Fibroblast of lung (primary cell): ENCODE measurements around the gene SACS.

Experiments
- CTCF ChIP-seq, 2 donors: IDR thresholded peaks in 1 of 2; conservative IDR thresholded peaks in 1 of 2; 1 replicate in 1 of 2; 2 replicates in 1 of 2; pipeline ENCODE4 v1.5.1; 2011 to 2012; ENCODE audit warnings: low read length in 2 of 2, control low read depth in 1 of 2, inconsistent platforms in 1 of 2, low read depth in 1 of 2, mild to moderate bottlenecking in 1 of 2
- EZH2 ChIP-seq: IDR thresholded peaks from 2 replicates; pipeline ENCODE4 v1.5.1; 2012; ENCODE audit warnings: low read length, control low read depth, mild to moderate bottlenecking; ENCODE audit errors: missing control alignments

- TF ChIP-seq CTCF (conservative IDR thresholded peaks at IDR 0.05 in 1 of 2, IDR thresholded peaks at IDR 0.05 in 1 of 2; ENCODE audit: low read depth in 1 of 2, low read length in 2 of 2) (no peak), EZH2 (no peak)
These were observed 49.4 kb downstream of the SACS start for GRCh38 chr13:23384111-23384510.
